ENCODE results near the gene SLC19A2. TPM values are rescaled to one million over a fixed set of nuclear protein-coding genes. Genes with fewer than 3 reads are reported as not detected.

SLC19A2 gene
- total RNA-seq, 1 experiment from 2014 or later, result 4.9 TPM

DNA sequence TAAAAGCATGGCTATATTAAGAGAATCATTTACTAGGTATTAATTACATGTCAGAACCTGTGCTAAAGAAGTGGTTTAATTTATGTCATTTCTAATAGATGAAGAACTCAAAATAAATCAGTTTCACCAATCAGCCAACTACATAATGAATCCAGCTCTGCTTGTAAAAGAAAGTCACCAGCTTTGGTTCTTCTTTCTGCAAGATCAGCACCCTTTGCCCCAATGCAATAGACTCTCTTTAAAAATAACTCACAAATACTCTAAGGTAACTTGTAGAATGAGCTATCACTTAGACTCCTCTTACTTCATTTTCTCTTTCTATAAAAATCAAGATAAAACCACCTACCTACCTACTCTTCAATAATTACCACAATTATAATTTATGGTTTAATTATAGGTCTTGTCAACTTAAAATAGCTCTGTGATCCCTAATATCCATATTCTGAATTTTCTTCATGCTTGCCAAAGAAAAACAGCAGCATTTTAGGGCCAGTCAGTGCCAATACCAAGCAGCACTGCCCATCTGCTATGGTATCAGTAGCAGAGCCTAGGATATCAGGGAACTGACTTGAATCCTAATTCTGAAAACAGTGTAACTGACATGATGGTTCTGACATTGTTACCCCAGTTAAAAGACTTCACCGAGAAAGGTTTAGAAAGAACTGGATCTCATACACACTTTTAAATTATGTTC, 11.3 kb downstream of the SLC19A2 start:
- POLR2A ChIA-PET (ENCODE audit: unreplicated experiment), result no interaction called here
- Histone ChIP-seq H3K79me2 (ENCODE audit: low read depth) (peaks cover 16% of the 10 kb centered on the region), H3K9me2 (ENCODE audit: insufficient read depth) (no peaks in the 10 kb centered on the region), H3K4me1 (replicated peaks; ENCODE audit: insufficient read depth) (peaks cover 4% of the 10 kb centered on the region), H3K4me2 (no peak overlapping the region), H3F3A (ENCODE audit: insufficient read depth, low read depth) (peaks cover 4% of the 10 kb centered on the region; the same call in 1 of the 2 replicates), H3K4me3 (no peak overlapping the region), H3K9me3 (ENCODE audit: insufficient read depth, low read depth) (no peaks in the 10 kb centered on the region), H2AFZ (no peak overlapping the region), H3K27me3 (ENCODE audit: insufficient read depth, low read depth) (no peaks in the 10 kb centered on the region), H4K20me1 (ENCODE audit: insufficient read depth) (no peaks in the 10 kb centered on the region), H3K36me3 (ENCODE audit: low read depth) (peaks cover 11% of the 10 kb centered on the region; the same call in 1 of the 2 replicates), H3K27ac (no peak overlapping the region)
- no peak for DNase-seq
- TF ChIP-seq, protein P1, sequence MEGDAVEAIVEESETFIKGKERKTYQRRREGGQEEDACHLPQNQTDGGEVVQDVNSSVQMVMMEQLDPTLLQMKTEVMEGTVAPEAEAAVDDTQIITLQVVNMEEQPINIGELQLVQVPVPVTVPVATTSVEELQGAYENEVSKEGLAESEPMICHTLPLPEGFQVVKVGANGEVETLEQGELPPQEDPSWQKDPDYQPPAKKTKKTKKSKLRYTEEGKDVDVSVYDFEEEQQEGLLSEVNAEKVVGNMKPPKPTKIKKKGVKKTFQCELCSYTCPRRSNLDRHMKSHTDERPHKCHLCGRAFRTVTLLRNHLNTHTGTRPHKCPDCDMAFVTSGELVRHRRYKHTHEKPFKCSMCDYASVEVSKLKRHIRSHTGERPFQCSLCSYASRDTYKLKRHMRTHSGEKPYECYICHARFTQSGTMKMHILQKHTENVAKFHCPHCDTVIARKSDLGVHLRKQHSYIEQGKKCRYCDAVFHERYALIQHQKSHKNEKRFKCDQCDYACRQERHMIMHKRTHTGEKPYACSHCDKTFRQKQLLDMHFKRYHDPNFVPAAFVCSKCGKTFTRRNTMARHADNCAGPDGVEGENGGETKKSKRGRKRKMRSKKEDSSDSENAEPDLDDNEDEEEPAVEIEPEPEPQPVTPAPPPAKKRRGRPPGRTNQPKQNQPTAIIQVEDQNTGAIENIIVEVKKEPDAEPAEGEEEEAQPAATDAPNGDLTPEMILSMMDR (conservative IDR thresholded peaks at IDR 0.05), result no peak
- no peak for TF ChIP-seq EZH2 (IDR thresholded peaks at IDR 0.05; ENCODE audit: low read depth)
- no TSS peak for BruUV-seq (replicated peaks)
- CTCF ChIA-PET, result interaction anchor here (0.5 kb wide), 1 partner anchor 1292 kb away, joined by 5 read pairs; no protein-coding TSS in a partner anchor
- intact Hi-C loops (cut with micrococcal nuclease; ENCODE audit: unreplicated experiment), result no loop called here

DNA sequence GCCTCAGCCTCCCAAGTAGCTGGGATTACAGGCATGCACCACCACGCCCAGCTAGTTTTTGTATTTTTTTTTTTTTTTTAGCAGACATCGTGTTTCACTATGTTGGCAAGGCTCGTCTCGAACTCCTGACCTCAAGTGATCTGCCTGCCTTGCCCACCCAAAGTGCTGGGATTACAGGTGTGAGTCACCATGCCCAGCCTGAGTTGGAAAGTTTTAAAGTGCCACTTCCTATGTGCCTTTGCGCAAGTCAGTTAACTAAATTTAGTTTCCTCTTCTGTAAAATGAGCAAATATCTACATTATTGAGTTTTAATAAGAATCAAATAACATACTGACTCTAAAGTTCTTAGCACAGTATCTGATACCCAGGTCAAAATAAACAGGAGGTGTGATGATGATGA, 12.4 kb downstream of the SLC19A2 start:
- intact Hi-C loops (cut with micrococcal nuclease; ENCODE audit: unreplicated experiment), result no loop called here
- Histone ChIP-seq H3K27me3 (ENCODE audit: insufficient read depth, low read depth) (no peaks in the 10 kb centered on the region), H3K79me2 (ENCODE audit: low read depth) (0 out of 2 replicates have a peak, but pooled peaks cover 6% of the 10 kb centered on the region), H3K4me1 (replicated peaks; ENCODE audit: insufficient read depth) (no peaks in the 10 kb centered on the region), H2AFZ (no peak overlapping the region), H3K27ac (no peak overlapping the region), H3K4me2 (no peak overlapping the region), H4K20me1 (ENCODE audit: insufficient read depth) (no peaks in the 10 kb centered on the region), H3F3A (ENCODE audit: insufficient read depth, low read depth) (peaks cover 4% of the 10 kb centered on the region; the same call in 1 of the 2 replicates), H3K9me2 (ENCODE audit: insufficient read depth) (no peaks in the 10 kb centered on the region), H3K9me3 (ENCODE audit: insufficient read depth, low read depth) (no peaks in the 10 kb centered on the region), H3K4me3 (no peak overlapping the region), H3K36me3 (ENCODE audit: low read depth) (peaks cover 11% of the 10 kb centered on the region; the same call in 1 of the 2 replicates)
- DNase-seq, result no peak
- no TSS peak for BruUV-seq (replicated peaks)
- CTCF ChIA-PET, result no interaction called here
- POLR2A ChIA-PET (ENCODE audit: unreplicated experiment), result no interaction called here
- TF ChIP-seq EZH2 (IDR thresholded peaks at IDR 0.05; ENCODE audit: low read depth), result no peak
- TF ChIP-seq, protein P1 (conservative IDR thresholded peaks at IDR 0.05), result no peak

DNA sequence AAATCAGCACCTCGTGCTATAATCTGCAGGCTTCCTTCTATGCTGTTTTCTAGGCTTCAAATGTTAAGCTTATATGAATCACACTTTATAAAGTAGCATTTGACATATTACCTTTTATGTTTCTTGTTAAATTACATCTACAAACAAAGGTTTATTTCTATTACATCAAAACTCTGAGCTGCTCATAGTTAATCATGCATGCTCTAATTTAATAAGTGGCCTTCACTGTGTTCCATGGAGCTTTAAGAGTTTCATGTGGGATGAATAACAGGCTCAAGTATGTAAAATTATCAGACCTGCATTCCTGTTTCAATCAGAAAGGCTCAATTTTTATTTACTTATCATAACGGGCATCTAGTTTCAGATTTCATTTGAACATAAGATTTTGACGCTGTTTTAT, 13.0 kb downstream of the SLC19A2 start:
- Histone ChIP-seq H3K27me3 (ENCODE audit: insufficient read depth, low read depth) (no peaks in the 10 kb centered on the region), H3K27ac (no peak overlapping the region), H3K4me3 (no peak overlapping the region), H3K4me1 (replicated peaks; ENCODE audit: insufficient read depth) (no peaks in the 10 kb centered on the region), H3K36me3 (ENCODE audit: low read depth) (peaks cover 11% of the 10 kb centered on the region; the same call in 1 of the 2 replicates), H3K4me2 (no peak overlapping the region), H3K79me2 (ENCODE audit: low read depth) (0 out of 2 replicates have a peak, but pooled peaks cover 1% of the 10 kb centered on the region), H4K20me1 (ENCODE audit: insufficient read depth) (no peaks in the 10 kb centered on the region), H3F3A (ENCODE audit: insufficient read depth, low read depth) (peaks cover 4% of the 10 kb centered on the region; the same call in 1 of the 2 replicates), H3K9me2 (ENCODE audit: insufficient read depth) (no peaks in the 10 kb centered on the region), H3K9me3 (ENCODE audit: insufficient read depth, low read depth) (no peaks in the 10 kb centered on the region), H2AFZ (no peak overlapping the region)
- no TSS peak for BruUV-seq (replicated peaks)
- ChIA-PET POLR2A (ENCODE audit: unreplicated experiment) (interaction anchor here (0.6 kb wide), 1 partner anchor 910 kb away, joined by 3 read pairs; no protein-coding TSS in a partner anchor), CTCF (no interaction called here)
- no peak for TF ChIP-seq EZH2 (IDR thresholded peaks at IDR 0.05; ENCODE audit: low read depth)
- TF ChIP-seq, protein P1 (conservative IDR thresholded peaks at IDR 0.05), result no peak
- intact Hi-C loops (cut with micrococcal nuclease; ENCODE audit: unreplicated experiment), result no loop called here
- DNase-seq, result peak in 1 of 2 experiments; percentile 36

All from PC-9 (cell line).